Skin epidermis (tissue), 12 donors: ENCODE data around the gene SIGLEC1.
A peak's percentile ranks its signal among the peaks of the same experiment; 100 is the strongest.

Experiments used
- H3K27ac ChIP-seq, 21 experiments: fragments of 200-600 bp; sonication (generic) in 11 of 21; one replicate each; pipeline ENCODE4 v1.5.0; 2020; ENCODE audit warnings: mild to moderate bottlenecking in 3 of 21, inconsistent platforms in 2 of 21, moderate library complexity in 2 of 21
- H3K4me3 ChIP-seq, 7 experiments: fragments of 200-600 bp; sonication (generic) in 2 of 7; one replicate each; pipeline ENCODE4 v1.5.0; 2020; ENCODE audit warnings: inconsistent platforms in 2 of 7, mild to moderate bottlenecking in 2 of 7, moderate library complexity in 1 of 7

SIGLEC1 gene

DNA sequence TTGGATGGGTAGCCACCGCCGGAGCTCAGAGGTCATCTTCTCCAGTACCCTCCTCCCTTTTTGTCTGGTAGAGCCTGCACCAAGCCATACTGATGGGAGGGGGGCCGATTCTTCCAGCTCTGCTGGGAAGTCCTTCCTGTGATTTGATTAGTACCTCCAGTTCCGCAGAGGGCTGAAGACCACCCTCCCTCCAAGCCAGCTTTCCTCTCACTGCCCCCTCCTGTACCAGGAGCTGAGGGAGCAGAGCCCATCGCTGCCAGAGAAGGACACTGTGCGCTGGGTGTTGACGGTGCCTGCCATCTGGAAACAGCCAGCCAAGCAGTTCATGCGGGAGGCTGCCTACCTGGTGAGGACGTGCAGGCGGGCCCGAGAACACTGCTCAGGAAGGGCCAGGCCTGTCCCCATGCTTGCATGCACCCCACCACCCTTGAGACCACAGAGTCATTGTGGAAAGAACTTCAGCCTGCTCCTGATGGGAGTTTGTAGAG, 33.3 kb upstream of the SIGLEC1 start:
- no peak overlapping the region for H3K27ac ChIP-seq

GRCh38 chr20:3744806-3745685, 32.6 kb upstream of the SIGLEC1 start:
- Histone ChIP-seq H3K27ac (no peak overlapping the region), H3K4me3 (peak overlapping the region in 1 of 7 experiments; percentile 5)

More for the DNA sequence above, 33.3 kb upstream of the SIGLEC1 start:
- no peak overlapping the region for H3K4me3 ChIP-seq

- no peak overlapping the region for H3K27ac ChIP-seq
- H3K4me3 ChIP-seq, result no peak overlapping the region
These were observed 31.6 kb upstream of the SIGLEC1 start for GRCh38 chr20:3744037-3744436.

DNA sequence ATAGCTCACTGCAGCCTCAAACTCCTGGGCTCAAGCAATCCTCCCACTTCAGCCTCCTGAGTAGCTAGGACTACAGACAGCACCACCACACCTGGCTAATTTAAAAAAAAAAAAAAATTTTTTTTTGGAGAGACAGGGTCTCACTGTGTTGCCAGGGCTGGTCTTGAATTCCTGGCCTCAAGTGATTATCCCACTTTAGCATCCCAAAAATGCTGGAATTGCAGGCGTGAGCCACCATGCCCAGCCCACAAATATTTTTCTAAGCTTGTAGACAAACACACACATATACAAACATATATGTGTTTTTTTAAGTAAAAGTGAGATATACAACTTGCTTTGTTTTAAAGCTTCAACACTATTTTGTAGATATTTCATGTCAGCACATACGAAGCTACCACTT, 30.9 kb upstream of the SIGLEC1 start:
- Histone ChIP-seq H3K27ac (no peak overlapping the region), H3K4me3 (no peak overlapping the region)

DNA sequence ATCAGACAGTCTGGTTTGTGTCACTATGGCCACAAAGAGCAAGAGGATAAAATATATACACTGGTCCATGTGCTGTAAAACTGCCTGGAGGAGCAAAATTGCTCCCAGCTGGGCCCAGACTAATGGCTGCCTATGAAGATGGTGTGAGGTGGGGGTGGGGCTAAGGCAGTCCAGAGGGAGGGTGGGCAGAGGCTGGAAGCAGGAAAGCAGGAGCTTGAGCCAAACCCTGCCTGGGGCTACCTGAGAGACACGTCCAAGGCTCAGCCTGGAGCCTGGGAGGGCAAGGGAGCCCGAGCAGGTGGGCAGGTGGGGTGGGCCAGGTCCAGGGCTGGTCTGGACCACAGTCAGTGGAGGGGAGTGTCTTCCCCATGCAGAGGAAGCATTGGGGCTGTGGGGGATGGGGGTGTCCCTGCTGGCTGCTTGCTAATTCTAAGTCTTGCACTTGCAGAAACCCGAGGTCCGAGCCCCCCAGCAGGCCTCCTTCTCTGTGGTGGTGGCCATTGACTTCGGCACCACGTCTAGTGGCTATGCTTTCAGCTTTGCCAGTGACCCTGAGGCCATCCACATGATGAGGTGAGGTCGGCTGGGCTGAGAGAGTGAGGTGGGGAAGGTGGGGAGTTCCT, 29.5 kb upstream of the SIGLEC1 start:
- no peak overlapping the region for H3K27ac ChIP-seq
- no peak overlapping the region for H3K4me3 ChIP-seq

DNA sequence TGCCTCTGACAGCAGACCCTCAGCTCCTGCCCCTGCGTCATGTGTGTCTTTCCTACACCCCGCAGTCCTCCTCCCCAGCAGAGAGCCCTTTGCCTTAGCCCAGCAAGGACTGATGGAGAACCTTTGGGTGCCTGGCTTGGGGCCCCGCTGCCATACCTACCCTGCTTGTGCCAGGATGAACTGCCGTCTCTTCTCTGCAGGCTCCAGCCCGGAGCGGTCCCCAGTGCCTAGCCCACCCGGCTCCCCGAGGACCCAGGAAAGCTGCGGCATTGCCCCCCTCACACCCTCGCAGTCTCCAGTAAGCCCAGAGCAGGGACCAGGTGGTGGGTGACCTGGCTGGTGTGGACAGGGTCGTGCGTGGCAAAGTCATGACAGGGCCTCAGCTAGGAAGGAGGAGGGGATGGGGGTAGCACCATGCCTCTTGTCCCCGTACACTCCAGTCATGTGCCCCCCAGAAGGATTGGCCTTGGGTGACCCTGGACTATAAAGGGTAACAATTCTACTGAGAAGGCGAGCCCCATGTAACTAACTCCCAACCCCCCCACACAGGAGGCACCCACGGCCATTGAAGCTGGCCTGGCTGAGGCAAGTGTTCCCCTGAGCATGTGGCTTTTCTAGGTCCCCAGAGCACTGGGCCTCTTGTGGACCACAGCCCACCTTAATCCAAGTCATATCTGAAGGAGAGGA, 28.4 kb upstream of the SIGLEC1 start:
- Histone ChIP-seq H3K4me3 (no peak overlapping the region), H3K27ac (peak overlapping the region in 8 of 21 experiments; percentile 34 to 83 (median 65))

GRCh38 chr20:3739926-3740451, 27.6 kb upstream of the SIGLEC1 start:
- Histone ChIP-seq H3K27ac (peak overlapping the region in 16 of 21 experiments; percentile 31 to 83 (median 63)), H3K4me3 (no peak overlapping the region)

- Histone ChIP-seq H3K4me3 (no peak overlapping the region), H3K27ac (peak overlapping the region in 15 of 21 experiments; percentile 31 to 83 (median 63))
These were observed 26.9 kb upstream of the SIGLEC1 start for GRCh38 chr20:3739054-3739925.

- no peak overlapping the region for H3K4me3 ChIP-seq
- H3K27ac ChIP-seq, result peak overlapping the region in 3 of 21 experiments; percentile 11 to 21 (median 15)
These were observed 26.0 kb upstream of the SIGLEC1 start for GRCh38 chr20:3738111-3739053.

DNA sequence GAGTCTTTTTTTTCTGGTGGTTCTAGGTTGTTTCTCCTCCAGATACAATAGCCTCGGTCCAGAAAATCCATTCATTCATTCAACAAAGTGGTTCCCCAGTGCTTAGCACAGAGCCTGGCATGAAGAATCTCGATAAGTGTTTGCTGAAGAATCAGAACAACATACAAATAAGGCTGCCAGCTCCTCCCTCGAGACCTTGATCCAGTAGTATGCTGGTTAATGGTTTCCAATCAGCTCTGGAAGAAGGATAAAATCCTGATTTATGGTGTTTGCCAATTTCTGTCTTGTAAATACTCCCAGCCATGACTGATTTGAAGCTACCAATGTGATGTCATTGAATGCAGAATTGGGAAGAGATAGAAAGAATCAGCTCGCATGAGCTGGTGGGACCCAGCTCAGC, 23.4 kb upstream of the SIGLEC1 start:
- no peak overlapping the region for H3K4me3 ChIP-seq
- no peak overlapping the region for H3K27ac ChIP-seq

DNA sequence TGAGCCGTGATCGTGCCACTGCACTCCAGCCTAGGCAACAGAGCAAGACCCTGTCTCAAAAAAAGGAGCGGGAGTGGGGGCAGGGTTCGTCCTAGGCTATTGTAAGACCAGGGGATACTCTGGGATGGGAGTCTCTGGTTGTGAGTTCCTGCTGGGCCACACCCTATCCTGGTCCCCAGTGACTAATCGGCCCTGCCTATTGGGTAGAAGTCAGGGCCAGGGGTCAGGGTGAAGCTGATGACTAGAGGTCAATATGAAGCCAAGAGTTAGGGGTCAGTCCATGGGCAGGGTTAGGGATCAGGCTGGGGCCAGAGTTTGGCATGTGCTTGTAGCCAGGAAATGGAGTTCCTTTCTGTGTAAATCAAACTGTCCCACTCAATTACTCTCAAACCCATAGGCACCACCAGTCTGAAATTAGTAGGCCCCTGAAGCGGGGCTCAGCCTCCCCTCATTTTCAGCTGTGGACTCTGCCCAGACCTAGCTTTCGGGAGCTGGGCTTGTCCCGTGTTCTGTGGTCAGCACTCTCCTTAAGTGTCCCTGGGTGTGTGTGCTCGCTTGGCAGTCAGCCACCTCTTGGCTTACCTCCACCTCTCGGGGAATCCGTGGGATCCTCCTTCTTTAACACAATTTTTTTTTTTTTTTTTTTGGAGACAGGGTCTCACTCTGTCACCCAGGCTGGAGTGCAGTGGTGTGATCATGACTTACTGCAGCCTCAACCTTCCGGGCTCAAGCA, 21.9 kb upstream of the SIGLEC1 start:
- peak overlapping the region in 7 of 21 experiments; percentile 17 to 80 (median 49) for H3K27ac ChIP-seq
- peak overlapping the region in 3 of 7 experiments; percentile 27 to 40 (median 28) for H3K4me3 ChIP-seq

DNA sequence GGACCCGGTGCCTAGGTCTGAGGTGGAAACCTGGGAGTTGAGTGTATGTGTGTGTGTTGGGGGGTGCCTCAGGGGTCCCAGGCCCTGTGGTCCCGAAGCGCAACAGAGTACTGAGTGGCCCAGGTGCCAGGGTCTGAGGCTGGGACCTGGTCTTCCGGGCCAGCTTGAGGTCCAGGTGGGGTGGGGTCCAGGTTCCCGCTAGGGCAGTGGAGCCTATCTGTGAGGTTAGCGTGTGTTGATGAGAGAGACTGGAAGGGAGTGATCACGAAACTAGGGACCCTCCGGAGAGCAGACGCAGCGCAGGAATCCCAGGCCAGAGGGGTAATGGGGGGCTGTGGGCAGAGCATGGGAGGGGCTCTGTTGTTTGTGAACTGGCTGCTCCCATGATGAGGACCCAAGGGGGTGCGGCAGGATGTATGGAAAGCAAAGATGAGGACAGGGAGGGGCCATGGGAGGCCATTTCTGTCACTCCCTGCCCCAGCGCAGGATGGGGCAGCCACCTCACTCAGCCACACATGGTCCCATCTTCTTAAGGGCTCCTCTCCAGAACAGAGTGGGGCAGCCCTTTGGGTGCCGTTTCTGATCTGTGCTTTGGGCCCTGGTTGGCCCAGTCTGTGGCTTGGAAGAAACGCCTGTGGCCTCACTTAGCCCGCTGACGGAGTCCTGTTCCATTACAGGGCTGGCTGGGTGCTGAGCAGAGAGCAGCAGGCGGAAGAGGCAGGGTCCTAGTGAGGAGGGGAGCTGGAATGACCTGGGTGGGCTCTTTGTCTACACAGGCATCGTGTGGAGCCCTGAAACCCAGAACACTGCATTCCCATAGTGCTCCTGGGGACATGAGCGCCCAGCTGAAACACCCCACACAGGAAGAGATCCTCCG, 21.0 kb upstream of the SIGLEC1 start:
- peak overlapping the region; percentile 24 to 40 (median 28) for H3K4me3 ChIP-seq
- H3K27ac ChIP-seq, result peak overlapping the region in 19 of 21 experiments; percentile 22 to 80 (median 50)

GRCh38 chr20:3732327-3733118, 20.1 kb upstream of the SIGLEC1 start, which contains the start of gene HSPA12B:
Gene HSPA12B, plus strand, starts transcription at chr20:3732685. Its CDS starts 5,990 bp downstream, at chr20:3738675.
- H3K4me3 ChIP-seq, result peak within 1 kb of the TSS; percentile 24 to 40 (median 28)
- peak within 1 kb of the TSS in 20 of 21 experiments; percentile 12 to 80 (median 56) for H3K27ac ChIP-seq

DNA sequence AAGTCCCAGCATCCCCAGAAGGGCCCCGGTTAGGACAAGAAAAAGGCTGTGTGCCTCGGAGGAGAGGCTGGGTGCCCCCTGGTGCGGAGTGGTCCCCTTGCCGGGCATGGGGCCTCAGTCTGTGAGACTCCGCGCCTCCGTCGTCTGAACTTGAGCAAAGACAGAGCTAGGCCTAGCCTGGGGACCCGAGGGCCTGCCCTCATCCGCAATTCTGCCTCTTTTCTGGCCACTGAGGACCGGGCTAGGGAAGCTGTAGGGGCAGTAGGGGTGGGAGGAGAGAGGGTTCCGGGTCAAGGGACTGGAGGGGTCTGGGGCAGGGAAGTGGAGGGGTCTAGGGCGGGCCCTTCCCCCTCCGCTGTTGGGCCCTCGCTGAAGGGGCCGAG, 19.5 kb upstream of the SIGLEC1 start:
- H3K27ac ChIP-seq, result peak overlapping the region in 12 of 21 experiments; percentile 12 to 80 (median 57)
- H3K4me3 ChIP-seq, result no peak overlapping the region
